Smooth muscle cell (in vitro differentiated cells): ENCODE measurements around the gene GRM4. TPM values are rescaled to one million over a fixed set of nuclear protein-coding genes. Genes with fewer than 3 reads are reported as not detected.

Experiments
- DNase-seq: peaks from one replicate; lab custom pipeline; 2025; ENCODE audit not compliant: unreplicated experiment; lab: John Stamatoyannopoulos, UW
- H2AFZ ChIP-seq: fragments of 200-600 bp; sonication (generic); 2 replicates; pipeline ENCODE4 v1.6.0; 2016; ENCODE audit warnings: antibody characterized with exemption, low read depth, mild to moderate bottlenecking
- H3F3A ChIP-seq: fragments of 200-600 bp; sonication (generic); 2 replicates; pipeline ENCODE4 v1.6.0; 2017; ENCODE audit warnings: antibody characterized with exemption, low read depth
- H3K27ac ChIP-seq: fragments of 200-600 bp; sonication (generic); 2 replicates; pipeline ENCODE4 v1.5.1; 2016; ENCODE audit warnings: low read depth, mild to moderate bottlenecking
- H3K27me3 ChIP-seq: fragments of 200-600 bp; sonication (generic); 2 replicates; pipeline ENCODE4 v1.6.1; 2016; ENCODE audit warnings: low read depth, mild to moderate bottlenecking
- H3K36me3 ChIP-seq: fragments of 200-600 bp; sonication (generic); 2 replicates; pipeline ENCODE4 v1.5.1; 2016; ENCODE audit warnings: low read depth
- H3K4me1 ChIP-seq: fragments of 200-600 bp; sonication (generic); 2 replicates; pipeline ENCODE4 v1.5.1; 2016; ENCODE audit warnings: low read depth
- H3K4me2 ChIP-seq: fragments of 200-600 bp; sonication (generic); 2 replicates; pipeline ENCODE4 v1.6.0; 2016; ENCODE audit warnings: mild to moderate bottlenecking
- H3K4me3 ChIP-seq: fragments of 200-600 bp; sonication (generic); 2 replicates; pipeline ENCODE4 v1.5.1; 2016; ENCODE audit warnings: mild to moderate bottlenecking
- H3K79me2 ChIP-seq: fragments of 200-600 bp; sonication (generic); 2 replicates; pipeline ENCODE4 v1.6.0; 2016; ENCODE audit warnings: low read depth, mild to moderate bottlenecking
- H3K9ac ChIP-seq: fragments of 200-600 bp; sonication (generic); 2 replicates; pipeline ENCODE4 v1.6.0; 2016; ENCODE audit warnings: low read depth
- H3K9me3 ChIP-seq: fragments of 200-600 bp; sonication (generic); replicated peaks from 2 replicates; pipeline ENCODE4 v1.5.1; 2016; ENCODE audit warnings: low read depth
- H4K20me1 ChIP-seq: fragments of 200-600 bp; sonication (generic); 2 replicates; pipeline ENCODE4 v1.6.0; 2016; ENCODE audit warnings: low read depth
- CTCF ChIP-seq: fragments of 200-600 bp; sonication (generic); IDR thresholded peaks from 2 replicates; pipeline ENCODE4 v1.5.1; 2017; ENCODE audit warnings: borderline replicate concordance, mild to moderate bottlenecking, antibody characterized with exemption; ENCODE audit not compliant: insufficient read depth, poor library complexity, severe bottlenecking
- WGBS: methylation state at CpG from one replicate; pipeline ENCODE4 v1.1.7; 2016; ENCODE audit warnings: low lambda C conversion rate; 5-methylcytosine and 5-hydroxymethylcytosine counted together
- polyA plus RNA-seq: library from polyadenylated mRNA; unstranded; fragments of >200 nt; fragmentation: Nextera tagmentation; extraction: Ambion mirVana; gene quantifications from 2 replicates; pipeline ENCODE4 v1.2.1, GENCODE V29; 2016
- total RNA-seq: library from RNA; depleted of rRNA; stranded (reverse); fragments of >200 nt; gene quantifications from 2 replicates; pipeline ENCODE4 v1.2.3, GENCODE V29; 2014

GRM4 gene
- total and polyA plus RNA-seq, 2 experiments from 2014 or later, result 0.21 TPM; not detected in 1

GRCh38 chr6:34067814-34068213 is 78.1 kb downstream of the GRM4 start:
- peaks cover 2% of the 10 kb centered on the region for H3K27me3 ChIP-seq
- no peaks in the 10 kb centered on the region for H3K4me1 ChIP-seq
- TF ChIP-seq CTCF, result no peak
- no peak for DNase-seq
- no peaks in the 10 kb centered on the region for H4K20me1 ChIP-seq
- H3K79me2 ChIP-seq, result no peaks in the 10 kb centered on the region
- H2AFZ ChIP-seq, result no peak overlapping the region
- no peak overlapping the region for H3K4me3 ChIP-seq
- WGBS, result 82% methylated on average over 13 of the region's 13 CpGs
- H3K9ac ChIP-seq, result no peak overlapping the region
- no peak overlapping the region for H3K4me2 ChIP-seq
- no peak overlapping the region for H3K27ac ChIP-seq
- H3K9me3 ChIP-seq, result no peaks in the 10 kb centered on the region
- H3F3A ChIP-seq, result no peaks in the 10 kb centered on the region
- no peaks in the 10 kb centered on the region for H3K36me3 ChIP-seq

GRCh38 chr6:34066772-34067770 is 78.8 kb downstream of the GRM4 start:
- H3K9ac ChIP-seq, result no peak overlapping the region
- H3K36me3 ChIP-seq, result no peaks in the 10 kb centered on the region
- H3K4me3 ChIP-seq, result no peak overlapping the region
- H3K27ac ChIP-seq, result no peak overlapping the region
- H2AFZ ChIP-seq, result no peak overlapping the region
- no peak for DNase-seq
- 84% methylated on average over 15 of the region's 21 CpGs for WGBS
- H3K79me2 ChIP-seq, result no peaks in the 10 kb centered on the region
- H3K27me3 ChIP-seq, result peaks cover 2% of the 10 kb centered on the region
- H3K4me2 ChIP-seq, result no peak overlapping the region
- no peak for TF ChIP-seq CTCF
- H3F3A ChIP-seq, result no peaks in the 10 kb centered on the region
- H4K20me1 ChIP-seq, result no peaks in the 10 kb centered on the region
- no peaks in the 10 kb centered on the region for H3K4me1 ChIP-seq
- no peaks in the 10 kb centered on the region for H3K9me3 ChIP-seq

- Histone ChIP-seq H3F3A (no peaks in the 10 kb centered on the region), H3K4me2 (no peak overlapping the region), H3K79me2 (no peaks in the 10 kb centered on the region), H3K9ac (no peak overlapping the region), H4K20me1 (no peaks in the 10 kb centered on the region), H3K4me3 (no peak overlapping the region), H3K4me1 (no peaks in the 10 kb centered on the region), H3K27me3 (peaks cover 2% of the 10 kb centered on the region), H2AFZ (no peak overlapping the region), H3K36me3 (no peaks in the 10 kb centered on the region), H3K9me3 (no peaks in the 10 kb centered on the region), H3K27ac (no peak overlapping the region)
- no peak for DNase-seq
- TF ChIP-seq CTCF, result no peak
- 86% methylated on average over 5 of the region's 5 CpGs for WGBS
These were observed 79.7 kb downstream of the GRM4 start for GRCh38 chr6:34066218-34066571.
